DMS 273 (cell line): ENCODE results near the gene CEACAM4.
A peak's percentile ranks its signal among the peaks of the same experiment; 100 is the strongest.
"Not testable (repeated sequence)": the region's sequence is repeated elsewhere in the genome, so short reads cannot be mapped to it uniquely, and the experiment has no call there.

ENCODE experiments used
- DNase-seq: peaks from one replicate; lab custom pipeline; 2025; ENCODE audit not compliant: unreplicated experiment; lab: John Stamatoyannopoulos, UW

Gene CEACAM4

DNA sequence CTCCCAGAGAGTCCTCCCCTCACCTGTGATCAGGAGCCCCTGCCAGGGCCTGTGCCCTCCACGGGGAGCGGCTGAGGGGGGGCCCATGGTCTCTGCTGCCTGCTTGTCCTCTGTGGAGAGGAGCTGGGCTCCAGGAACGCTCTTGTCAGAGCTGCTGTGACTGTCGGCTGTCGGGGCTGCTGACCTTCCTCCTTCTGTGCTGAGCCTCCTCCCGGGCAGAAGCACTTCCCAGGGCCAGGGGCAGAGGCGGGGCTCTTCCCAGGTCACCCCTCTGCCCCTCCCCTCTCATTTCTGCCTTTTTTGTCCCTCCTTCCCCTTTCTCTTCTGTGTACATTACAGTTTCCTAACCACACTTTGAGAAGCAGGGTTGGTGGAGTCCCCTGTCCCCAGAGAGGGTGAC lies at the start of gene CEACAM4:
Gene CEACAM4, minus strand, starts transcription at position 198 of the 400 bp plus-strand sequence. Its CDS starts 111 bp downstream, at position 87.
- no peak for DNase-seq

DNA sequence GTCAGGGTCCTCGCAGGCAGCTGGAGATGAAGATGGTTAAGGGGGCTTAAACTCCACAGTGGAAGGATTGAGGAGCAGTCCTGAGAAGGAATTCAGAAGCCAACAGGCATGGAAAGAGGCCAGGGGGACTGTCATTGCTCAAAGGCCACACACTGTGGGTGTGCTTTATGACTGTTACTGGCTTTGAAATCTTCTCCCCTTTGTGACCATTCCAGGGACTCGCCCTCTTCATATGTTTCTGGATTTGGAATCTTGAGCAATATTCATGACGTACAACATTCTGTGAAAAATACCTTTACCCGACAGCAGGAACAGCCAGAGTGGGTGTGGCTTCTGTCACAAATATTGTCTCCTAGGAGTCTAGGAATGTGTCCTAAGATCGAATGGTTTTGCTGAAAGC lies 44.6 kb upstream of the CEACAM4 start:
- DNase-seq = no peak

DNA sequence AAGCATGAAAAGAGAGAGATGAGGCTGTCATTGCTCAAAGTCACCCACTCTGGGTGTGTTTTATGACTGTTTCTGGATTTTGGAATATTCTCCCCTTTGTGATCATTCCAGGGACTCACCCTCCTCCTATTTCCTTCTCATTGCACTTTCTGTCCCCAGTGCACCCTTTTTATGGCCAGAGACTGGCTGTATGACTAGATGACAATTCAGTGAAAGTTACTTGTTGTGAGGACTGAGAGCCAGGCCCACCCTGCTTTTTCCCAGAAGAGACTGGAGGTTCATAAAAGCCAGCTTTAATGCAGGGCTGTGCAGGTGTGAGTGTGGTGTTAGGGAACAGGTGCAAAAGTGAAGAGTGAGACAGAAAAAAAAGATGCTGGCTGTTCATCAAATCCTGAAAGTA lies 43.9 kb upstream of the CEACAM4 start:
- no peak for DNase-seq

DNA sequence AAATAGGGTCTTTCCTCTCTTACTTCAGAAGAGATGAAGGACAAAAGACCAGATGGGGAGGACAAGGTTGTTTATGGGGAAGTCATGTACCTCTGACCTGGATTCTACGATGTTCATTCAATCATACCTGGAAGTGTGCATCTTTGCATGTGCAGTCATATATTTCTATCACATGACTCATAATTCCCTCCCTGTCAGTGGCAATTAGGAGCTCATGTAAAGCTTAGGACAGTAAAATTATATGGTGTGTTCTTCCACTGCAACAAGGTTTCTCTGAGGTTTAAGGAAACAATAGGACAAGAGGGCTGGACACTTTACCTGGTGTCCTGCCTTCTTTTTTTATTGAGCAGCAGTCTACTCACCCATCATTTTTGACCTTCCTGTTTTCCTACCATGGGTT lies 41.4 kb upstream of the CEACAM4 start:
- no peak for DNase-seq

DNA sequence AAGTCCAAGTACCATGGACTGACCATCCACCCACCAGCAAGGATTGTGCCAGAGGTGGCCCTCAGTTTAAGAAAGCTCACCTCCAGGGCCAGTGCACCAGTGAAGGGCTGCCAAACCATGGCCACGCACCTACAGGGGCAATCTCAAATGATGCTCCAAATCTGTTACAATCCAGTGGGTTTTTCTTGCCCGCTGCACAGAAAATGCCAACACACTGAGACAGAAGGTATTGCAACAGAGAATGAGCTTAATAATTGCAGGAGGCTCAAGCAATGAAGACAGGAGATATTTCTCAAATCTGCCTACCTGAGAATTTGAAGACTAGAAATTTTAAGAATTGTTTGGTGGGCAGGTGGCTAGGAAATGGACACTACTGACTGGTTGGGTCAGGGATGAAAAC lies 39.2 kb upstream of the CEACAM4 start:
- no peak for DNase-seq

DNA sequence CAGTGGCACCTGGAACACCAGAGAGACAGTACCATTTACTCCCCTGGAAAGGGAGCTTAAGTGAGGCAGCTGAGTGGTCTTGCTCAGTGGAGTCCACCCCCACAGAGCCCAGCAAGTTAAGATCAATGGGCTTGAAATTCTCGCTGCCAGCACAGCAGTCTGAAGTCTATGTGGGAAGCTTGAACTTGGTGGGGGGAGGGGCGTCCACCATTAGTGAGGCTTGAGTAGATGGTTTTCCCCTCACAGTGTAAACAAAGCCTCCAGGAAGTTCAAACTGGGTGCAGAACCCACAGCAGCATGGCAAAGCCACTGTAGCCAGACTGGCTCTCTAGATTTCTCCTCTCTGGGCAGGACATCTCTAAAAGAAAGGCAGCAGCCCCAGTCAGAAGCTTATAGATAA lies 30.3 kb upstream of the CEACAM4 start:
- no peak for DNase-seq

DNA sequence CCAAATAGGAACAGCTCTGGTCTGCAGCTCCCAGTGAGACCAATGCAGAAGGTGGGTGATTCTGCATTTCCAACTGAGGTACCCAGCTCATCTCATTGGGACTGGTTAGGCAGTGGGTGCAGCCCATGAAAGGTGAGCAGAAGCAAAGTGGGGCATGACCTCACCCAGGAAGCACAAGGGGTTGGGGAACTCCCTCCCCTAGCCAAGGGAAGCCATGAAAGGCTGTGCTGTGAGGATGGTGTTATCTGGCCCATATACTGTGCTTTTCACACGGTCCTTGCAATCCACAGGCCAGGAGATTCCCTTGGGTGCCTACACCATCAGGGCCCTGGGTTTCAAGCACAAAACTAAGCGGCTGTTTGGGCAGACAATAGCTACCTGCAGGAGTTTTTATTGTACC lies 29.9 kb upstream of the CEACAM4 start:
- not testable (repeated sequence) for DNase-seq

DNA sequence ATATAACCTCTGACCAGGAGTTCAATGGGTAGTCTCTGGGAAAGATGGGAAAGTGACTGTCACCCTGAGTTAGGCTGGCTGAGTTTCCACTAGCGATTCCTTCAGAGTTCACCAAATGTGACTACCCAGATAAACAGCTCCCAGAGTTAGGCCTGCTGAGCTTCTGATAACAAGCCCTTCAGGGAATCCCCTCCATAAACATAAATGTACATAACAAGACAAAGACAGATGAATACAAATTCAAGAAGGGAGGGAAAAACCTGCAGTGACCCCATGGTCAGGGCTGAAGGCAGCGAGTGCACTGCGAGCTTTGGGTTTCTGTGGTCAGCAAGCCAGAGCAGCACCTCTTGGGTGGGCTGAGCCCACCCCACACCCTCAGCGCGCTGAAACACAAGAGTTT lies 25.4 kb upstream of the CEACAM4 start:
- no peak for DNase-seq

DNA sequence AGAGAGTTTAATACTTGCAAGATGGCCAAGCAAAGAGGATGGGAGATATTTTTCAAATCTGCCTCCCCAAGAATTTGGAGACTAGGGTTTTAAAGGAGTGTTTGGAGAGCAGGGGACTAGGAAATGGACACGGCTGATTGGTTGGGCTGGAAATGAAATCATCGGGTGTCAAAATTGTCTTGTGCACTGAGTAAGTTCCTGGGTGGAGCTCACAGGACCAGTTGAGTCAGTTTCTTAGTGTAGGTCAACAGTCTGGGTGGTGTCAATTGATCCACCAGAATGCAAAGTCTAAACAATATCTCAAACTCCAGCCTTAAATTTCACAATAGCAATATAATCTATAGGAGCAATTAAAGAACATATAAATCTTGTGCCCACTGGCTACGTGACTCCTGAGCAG lies 23.0 kb upstream of the CEACAM4 start:
- no peak for DNase-seq

DNA sequence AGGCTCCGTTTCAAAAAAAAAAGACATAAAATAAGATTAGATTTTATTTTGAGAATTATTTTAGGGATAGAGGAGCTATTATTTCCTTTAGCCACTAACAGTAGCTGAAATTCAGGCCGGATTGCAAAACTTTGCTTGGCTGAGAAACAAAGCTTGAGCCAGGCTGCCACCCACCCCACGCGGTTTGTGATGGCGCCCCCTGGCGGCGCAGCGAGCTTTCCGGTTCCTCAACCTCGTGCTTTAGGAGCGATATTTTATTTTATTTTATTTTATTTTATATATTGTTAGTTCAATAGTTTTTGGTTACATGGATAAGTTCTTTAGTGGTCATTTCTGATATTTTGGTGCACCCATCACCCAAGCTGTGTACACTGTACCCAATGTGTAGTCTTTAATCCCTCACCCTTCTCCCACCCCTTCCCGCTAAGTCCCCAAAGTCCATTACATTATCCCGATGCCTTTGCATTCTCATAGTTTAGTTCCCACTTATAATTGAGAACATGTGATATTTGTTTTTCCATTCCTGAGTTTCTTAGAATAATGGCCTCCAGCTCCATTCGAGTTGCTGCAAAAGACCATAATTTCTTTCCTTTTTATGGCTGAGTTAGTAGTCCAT lies 19.8 kb upstream of the CEACAM4 start:
- peak; percentile 49 for DNase-seq

DNA sequence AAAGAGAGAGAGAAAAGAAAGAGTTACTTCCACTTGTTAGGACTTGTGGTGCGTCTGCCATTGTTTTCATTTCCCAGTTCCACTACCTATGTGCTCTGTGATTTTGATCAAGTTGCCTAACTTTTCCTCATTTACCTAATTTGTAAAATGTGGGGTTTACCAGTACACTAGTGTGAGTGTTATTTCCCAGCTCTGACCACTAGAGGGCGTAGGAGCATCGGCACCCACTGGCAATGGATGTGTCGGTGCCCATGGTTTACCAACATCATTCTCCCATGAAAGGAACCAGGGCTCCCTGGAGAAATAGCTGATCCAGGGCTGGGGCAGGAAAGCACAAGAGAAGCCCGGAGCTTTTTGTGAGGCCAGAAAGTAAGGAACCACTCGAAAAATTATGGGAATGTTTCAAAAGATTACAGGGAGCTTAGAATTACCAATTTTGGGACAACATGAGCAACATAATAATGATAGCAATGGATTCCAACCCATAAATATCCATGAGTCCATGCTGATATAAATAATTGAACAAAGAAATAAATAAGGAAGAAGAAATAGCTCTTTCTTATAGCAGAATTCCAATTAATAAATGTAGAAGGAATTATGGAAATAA lies 15.1 kb upstream of the CEACAM4 start:
- peak; percentile 74 for DNase-seq

DNA sequence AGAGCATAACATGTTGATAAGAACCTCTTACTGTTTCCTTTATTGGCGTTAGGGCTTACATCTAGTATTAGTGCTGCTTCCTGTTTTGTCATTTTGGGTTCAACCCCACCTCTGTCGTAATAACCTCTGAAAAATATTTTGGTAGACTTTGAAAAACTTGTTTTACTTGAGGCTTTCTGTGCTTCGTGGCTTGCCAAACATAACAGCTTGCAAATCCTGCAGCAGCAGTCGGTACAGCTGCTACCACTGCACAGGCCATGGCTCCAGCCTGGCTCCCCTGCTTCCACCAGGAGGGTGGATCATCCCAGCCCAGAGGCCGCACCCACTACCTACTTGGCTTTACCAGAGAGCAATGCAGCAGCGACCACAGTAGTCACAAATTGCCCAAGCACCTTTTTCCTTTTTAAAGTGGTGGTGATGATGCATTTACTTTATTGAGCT lies 11.8 kb upstream of the CEACAM4 start:
- DNase-seq = no peak

DNA sequence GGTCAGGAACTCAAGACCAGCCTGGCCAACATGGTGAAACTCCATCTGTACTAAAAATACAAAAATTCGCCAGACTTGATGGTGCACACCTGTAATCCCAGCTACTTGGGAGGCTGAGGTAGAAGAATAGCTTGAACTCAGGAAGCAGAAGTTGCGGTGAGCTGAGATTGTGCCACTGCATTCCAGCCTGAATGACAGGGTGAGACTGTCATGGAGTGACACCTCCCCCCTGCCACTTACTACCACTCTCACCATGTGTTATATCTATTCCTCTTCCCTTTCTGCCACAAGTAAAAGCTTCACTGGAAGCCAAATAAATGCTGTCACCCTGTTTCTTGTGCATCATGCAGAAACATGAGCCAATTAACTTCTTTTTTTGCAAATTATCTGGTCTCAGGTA lies 10.6 kb upstream of the CEACAM4 start:
- DNase-seq = no peak

DNA sequence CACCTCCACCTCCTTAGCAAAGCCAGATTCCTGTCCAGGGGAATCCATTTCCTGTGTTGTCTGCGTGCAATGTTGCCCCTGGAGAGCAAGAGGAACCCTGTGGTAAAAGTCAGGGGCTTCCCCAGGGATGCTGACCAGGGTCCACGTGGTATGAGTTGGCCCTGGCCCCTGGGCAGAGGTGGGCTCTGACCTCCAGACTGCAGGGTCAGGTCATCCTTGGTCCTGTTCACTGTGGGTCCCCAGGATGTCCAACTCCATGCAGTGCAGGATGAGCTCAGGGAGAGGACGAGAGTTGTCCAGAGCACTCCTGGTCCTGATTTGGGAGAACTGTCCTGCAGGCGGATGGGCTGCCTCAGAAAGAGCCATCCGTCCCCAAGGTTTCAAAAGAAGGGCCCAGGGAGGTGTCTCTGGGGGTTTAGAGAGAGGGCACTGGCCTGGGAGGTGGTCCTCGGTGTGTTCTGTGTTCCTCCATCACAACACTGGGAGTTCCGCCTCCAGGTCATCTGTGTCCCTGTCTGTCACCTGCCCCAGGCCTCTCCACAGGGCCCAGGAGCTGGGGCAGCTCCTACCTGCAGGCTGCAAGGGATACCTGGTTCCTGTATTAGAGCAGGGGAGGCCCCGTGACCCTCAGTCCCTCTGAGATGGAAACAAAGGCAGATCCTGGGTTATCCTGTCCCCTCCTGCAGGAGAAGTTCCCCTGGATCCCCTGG lies 1.2 kb upstream of the CEACAM4 start:
- no peak for DNase-seq

DNA sequence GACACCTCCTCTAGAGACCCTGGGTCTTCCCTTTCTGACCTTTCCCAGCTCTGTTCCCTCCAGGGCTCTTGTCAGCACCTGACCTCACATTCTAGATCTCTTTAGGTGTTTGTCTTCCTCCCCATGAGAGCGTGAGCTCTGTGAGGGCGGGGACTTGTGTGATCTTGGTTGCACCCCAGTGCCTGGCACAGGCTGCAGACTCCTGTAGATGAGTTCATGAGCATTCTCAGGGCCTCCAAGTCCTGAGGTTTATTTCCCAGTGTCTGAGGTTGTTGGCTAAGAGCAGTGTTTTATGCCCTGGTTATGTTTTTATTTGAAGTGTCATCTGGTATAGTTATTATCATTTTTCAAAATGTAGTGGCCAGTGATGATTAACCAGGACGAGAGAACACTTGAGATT lies 596 bp downstream of the CEACAM4 start:
- no peak for DNase-seq

DNA sequence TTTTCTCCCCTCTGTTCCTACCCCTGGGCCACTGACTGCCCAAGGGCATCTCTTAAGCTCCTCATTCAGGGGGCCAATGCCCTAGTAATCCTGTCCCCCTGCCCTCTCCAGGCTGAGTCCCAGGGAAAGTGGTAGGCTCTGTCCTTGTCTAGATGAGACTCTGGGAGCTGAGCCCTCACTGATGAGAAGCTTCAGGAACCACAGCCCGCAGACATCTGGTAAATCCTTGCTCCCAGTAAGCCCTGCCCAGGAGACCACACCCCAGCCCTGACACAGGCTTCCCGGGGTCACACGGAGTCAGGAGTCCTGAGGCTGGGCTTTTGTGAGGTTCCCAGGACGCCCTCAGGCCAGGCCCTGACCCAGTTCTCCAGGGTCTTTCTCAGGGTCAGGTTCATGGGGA lies 1.9 kb downstream of the CEACAM4 start:
- DNase-seq = no peak

DNA sequence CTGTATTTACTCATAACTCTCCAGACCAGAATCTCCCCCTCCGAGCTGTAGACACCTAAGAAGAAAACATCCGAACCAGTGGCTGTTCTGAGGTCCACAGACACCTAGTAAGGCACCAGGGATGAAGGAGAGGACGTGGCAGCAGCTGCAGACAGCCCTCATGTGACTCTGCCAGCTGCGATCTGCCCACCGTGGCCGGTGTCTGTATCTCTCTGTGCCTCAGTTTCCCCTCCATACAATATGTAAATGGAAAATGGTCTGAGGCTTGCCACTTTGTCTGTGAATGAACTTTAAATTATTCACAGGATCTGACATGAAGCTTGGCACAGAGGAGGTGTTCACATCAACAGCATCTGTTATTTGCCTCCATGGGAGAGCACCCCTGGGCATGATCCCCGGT lies 2.4 kb downstream of the CEACAM4 start:
- no peak for DNase-seq

DNA sequence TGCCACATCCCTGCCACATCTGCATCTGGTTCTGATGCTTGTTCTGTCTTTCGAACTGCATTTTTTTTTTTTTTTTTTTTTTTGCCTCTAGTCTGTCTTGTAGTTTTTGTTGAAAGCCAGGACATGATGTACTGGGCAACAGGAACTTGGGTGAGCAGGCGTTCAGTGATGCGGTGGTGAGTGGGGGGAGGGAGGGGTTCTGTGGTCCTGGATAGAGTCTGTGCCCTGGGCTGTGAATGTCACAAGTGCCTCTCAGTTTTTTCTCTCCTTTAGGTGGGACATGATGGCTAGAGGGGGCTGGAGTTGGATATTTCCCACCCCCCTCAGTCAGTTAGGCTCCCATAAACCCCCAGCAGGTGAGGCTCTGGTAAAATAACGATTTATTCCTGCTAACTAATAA lies 3.5 kb downstream of the CEACAM4 start:
- no peak for DNase-seq

DNA sequence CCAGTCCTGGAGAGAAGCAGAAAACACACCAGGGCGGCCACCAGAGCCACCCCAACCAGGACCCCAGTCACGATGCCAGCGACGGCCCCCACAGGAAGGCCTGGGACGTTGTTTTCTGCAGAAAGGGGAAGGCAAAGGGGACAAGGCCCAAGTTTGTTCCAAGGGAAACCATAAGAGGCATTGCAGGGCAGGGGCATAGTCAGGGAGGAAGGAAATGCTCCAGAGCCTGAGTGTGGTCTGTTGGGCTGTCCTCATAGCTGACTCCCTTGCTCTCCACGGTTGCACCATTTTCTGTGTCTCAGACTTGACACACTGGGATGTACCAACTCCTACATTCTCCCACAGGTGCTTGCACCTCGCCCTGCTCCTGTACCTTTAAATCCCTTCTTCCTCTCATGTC lies 5.2 kb downstream of the CEACAM4 start:
- DNase-seq = no peak

DNA sequence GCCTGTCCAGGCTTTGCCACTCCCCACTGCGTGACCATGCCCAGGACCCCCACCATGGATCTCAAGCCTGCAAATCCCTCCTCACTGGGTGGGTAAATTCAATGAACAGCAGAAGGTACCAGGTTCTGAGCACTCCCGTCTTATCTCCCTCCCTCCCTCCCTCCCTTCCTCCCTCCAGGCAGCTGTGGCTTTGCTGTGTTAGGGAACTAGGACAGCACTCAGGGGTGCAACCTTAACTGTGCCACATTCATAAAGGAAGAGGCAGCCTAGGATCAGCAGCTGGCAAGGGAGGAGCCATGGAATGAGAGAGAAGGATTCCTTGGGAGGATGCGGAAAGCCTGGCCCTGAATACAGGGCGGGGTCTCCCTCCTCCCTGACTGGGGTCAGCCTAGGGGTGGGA lies 5.6 kb downstream of the CEACAM4 start:
- DNase-seq = no peak

DNA sequence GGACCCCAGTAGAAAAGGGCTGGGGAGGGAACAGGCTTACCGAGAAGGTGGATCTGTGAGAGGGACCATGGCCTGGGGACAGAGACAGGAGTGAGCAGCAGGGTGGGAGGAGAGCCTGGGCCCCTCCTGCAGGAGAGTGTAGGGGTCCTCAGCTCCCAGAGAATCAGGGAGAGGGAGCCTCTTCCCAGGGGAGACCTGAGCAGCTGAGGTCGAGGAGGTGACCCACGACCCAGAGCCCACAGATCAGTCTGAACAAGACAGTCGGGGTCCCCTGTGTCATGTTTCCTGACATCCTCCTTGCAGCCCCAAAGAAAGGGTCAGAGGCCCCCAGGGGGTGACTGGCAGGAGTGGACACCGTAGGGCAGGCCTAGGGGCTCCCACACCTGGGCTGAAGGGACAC lies 6.7 kb downstream of the CEACAM4 start:
- no peak for DNase-seq

DNA sequence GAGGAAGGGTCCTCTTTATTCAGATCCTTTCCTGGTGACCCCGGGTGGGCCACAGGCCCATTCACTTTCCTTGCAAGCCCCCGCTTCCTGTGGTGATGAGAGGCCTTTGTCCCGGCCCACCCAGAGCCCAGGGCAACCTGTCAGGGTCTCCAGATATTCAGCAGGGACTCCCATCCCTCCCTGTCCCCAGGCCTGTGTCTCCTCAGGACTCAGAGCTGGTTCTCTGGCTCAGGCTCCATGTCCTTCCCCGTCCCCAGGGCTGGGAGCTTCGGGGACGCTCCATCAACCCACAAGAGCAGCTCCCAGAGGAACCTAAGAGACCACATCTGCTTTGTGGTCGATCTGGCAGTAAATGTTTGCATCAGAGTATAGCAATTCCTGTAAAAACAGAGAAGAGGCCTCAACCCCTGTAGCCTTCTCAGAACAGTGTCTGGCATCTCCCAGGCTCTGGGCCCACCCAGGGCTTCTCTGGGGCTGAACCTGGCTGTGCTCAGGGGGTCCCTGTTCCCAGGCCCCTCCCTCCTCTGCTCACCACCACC lies 7.8 kb downstream of the CEACAM4 start:
- no peak for DNase-seq
